Measurements from ENCODE around the gene GNG4. TPM values are rescaled to one million over a fixed set of nuclear protein-coding genes. Genes with fewer than 3 reads are reported as not detected.
"Not testable (repeated sequence)": the region's sequence is repeated elsewhere in the genome, so short reads cannot be mapped to it uniquely, and the experiment has no call there.

GNG4 gene
- total RNA-seq, 3 donors from 2014 or later, result 2.9 to 7.7 (median 4.6) TPM

DNA sequence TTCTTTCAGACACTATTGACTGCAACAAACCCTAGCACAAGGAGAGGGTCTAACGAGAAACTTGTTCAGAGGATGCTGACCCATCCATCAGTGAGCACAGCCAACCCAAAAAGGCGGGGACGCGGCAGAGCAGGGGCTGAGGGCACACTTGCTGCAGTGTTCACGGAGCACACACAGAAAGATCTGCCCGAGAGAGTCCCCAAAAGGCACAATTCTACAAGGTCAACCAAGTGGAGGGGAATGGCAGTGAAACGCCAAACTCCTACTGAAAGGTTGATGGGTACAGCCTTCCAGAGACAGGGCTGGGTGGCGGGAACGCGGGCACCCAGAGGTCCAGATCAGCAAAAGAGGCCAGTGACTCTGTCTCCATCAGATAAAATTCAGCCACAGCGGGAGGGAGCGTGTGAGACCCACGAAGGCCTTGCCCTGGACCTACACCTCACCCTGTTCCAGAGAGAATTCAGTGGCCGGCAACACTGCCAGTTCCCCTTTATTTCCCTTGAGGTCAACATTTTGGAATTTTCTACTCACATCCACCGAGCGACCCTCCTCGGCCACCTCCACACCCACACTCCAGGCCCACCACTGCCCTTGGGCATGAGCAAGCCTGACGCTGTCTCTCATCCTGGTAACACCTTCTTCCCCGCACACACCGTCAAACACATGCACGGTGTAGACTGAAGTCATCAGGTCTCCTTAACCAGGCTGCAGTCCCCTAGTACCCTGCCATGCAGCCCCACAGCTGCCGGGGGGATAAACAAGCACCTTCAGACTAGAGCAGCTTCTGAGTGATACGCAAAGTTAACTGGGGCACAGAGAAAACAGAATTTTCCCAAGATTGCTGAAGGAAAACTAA lies 5.5 kb downstream of the GNG4 start:
- H3K9me3 ChIP-seq, result no peaks in the 10 kb centered on the region
- H3K36me3 ChIP-seq (ENCODE audit: low read depth), result no peaks in the 10 kb centered on the region
- DNase-seq (no peak), ATAC-seq (no peak)
- TF ChIP-seq, protein P1, sequence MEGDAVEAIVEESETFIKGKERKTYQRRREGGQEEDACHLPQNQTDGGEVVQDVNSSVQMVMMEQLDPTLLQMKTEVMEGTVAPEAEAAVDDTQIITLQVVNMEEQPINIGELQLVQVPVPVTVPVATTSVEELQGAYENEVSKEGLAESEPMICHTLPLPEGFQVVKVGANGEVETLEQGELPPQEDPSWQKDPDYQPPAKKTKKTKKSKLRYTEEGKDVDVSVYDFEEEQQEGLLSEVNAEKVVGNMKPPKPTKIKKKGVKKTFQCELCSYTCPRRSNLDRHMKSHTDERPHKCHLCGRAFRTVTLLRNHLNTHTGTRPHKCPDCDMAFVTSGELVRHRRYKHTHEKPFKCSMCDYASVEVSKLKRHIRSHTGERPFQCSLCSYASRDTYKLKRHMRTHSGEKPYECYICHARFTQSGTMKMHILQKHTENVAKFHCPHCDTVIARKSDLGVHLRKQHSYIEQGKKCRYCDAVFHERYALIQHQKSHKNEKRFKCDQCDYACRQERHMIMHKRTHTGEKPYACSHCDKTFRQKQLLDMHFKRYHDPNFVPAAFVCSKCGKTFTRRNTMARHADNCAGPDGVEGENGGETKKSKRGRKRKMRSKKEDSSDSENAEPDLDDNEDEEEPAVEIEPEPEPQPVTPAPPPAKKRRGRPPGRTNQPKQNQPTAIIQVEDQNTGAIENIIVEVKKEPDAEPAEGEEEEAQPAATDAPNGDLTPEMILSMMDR (IDR thresholded peaks at IDR 0.05), result no peak
- peaks cover 6% of the 10 kb centered on the region for H3K4me1 ChIP-seq (ENCODE audit: low read depth)
- intact Hi-C loops (cut with DNase I, micrococcal nuclease), result no loop called here
- H3K4me3 ChIP-seq, result no peak overlapping the region

DNA sequence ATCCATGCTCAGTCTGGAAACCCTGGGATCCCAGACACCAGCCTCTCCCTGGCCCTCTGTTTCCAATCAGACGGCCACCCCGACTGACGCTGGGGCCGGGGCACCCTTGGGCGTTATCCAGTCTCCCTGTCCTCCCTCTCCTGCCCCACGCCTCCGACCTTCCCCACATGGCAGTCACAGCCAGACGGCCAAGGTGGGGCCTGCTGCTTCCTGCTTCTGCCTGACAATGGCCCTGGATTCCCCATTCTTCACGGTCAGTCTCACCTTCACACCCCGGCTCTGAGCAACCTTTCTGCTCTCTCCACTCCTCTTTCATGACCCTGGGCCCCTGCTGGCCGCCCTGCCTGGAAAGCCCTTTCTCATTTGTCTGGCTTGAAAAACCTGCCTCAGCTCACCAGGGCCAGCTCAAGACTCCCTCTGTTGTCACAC lies 6.6 kb downstream of the GNG4 start:
- Histone ChIP-seq H3K36me3 (ENCODE audit: low read depth) (no peaks in the 10 kb centered on the region), H3K9me3 (no peaks in the 10 kb centered on the region), H3K4me3 (no peak overlapping the region), H3K4me1 (ENCODE audit: low read depth) (no peaks in the 10 kb centered on the region)
- TF ChIP-seq, protein P1 (IDR thresholded peaks at IDR 0.05), result no peak
- DNase-seq, result no peak
- peak; percentile 22 for ATAC-seq
- intact Hi-C loops (cut with DNase I, micrococcal nuclease), result no loop called here

DNA sequence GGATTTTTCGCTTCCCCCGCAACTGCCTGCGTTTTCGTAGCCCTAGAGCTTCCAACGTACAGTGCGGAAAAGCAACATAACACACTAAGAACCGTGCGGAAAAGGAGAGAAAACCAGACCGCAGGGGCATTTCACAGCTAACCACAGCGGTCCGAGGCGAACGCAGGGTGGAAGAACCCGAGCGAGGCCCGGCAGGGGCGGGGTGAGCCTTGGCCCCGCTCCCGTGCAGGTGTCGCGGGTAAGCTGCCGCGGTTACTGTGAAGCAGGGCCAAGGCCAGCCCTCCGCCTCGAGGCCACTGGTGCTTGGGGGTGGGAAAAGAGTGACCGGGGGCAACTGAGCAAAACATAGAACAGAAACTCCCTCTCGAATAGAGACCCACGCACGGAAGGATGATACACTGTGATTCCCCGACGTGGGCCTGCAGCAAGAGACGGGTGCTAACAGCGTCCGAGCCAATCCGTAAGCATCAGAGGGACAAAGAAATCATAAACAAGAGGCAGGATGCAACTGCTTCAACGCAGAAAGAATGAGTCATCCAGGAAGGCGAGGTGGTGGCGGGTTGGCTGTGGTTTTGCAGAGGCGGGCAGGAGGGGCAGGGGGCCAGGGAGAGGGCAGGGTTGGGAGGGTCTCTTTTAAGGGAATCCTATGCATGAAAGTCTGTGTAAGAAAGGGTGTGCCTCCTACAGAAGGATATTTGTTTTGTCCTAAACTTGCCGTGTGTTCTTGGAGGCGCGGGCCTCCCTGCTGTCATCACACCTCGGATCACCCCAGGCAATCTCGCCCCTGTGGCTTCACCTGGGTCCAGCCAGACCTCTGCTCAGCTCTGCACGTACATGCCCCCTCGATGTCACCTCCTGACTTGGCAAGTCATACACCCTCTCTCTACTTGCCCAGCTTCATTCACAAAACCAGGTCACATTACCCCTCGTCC lies 7.3 kb downstream of the GNG4 start:
- H3K4me3 ChIP-seq, result no peak overlapping the region
- peak in 2 of 3 donors; percentile 42 to 68 for DNase-seq
- no peaks in the 10 kb centered on the region for H3K4me1 ChIP-seq (ENCODE audit: low read depth)

GRCh38 chr1:235640580-235640979 lies 9.0 kb downstream of the GNG4 start:
- DNase-seq, result no peak
- no peak overlapping the region for H3K4me3 ChIP-seq
- ATAC-seq, result no peak
- no peaks in the 10 kb centered on the region for H3K4me1 ChIP-seq (ENCODE audit: low read depth)
- TF ChIP-seq, protein P1 (IDR thresholded peaks at IDR 0.05), result no peak
- H3K9me3 ChIP-seq, result no peaks in the 10 kb centered on the region
- intact Hi-C loops (cut with DNase I, micrococcal nuclease), result no loop called here
- no peaks in the 10 kb centered on the region for H3K36me3 ChIP-seq (ENCODE audit: low read depth)

More for the DNA sequence above, 7.3 kb downstream of the GNG4 start:
- peak; percentile 74 for ATAC-seq
- no peaks in the 10 kb centered on the region for H3K9me3 ChIP-seq
- intact Hi-C loops (cut with DNase I, micrococcal nuclease), result no loop called here
- no peaks in the 10 kb centered on the region for H3K36me3 ChIP-seq (ENCODE audit: low read depth)
- TF ChIP-seq, protein P1 (IDR thresholded peaks at IDR 0.05), result no peak

DNA sequence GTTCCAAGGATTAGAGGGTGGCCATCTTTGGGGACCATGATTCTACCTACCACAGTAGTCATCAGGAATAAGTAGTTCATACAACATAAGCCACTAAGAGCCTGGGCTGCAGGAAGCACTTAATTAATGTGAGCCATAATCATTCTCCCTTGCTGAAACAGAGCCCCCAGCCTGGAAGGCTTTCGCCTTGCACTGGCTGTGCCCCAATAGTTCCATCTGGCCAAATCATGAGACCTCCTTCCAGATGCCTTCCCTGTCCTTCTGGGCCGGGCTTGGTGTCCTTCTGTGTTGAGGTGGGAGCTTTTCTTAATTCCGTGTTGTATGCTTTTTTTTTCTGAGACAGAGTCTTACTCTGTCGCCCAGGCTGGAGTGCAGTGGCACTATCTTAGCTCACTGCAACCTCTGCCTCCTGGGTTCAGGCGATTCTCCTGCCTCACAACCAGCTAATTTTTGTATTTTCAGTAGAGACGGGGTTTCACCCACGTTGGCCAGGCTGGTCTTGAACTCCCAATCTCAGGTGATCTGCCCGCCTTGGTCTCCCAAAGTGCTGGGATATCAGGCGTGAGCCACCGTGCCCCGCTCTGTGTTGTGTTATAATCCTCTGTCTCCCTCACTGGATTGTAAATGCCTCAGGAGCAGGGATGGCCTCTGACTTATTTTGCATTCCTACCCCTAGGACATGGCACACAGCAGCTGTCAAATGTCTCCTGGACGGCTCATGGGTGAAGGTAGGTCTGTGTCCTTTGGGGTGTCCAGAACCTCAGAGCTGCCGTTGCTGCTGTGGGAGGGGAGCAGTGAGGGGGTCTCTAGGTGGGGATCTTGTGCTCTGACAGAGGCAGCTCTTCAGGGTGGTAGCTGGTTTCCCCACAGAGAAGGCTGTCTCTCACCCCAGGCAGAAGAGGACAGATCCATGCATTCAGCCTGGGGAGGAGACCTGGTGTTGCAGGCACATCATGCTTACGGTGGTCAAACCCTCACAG lies 10.1 kb downstream of the GNG4 start:
- H3K4me1 ChIP-seq (ENCODE audit: low read depth), result no peaks in the 10 kb centered on the region
- no peak overlapping the region for H3K4me3 ChIP-seq
- peak in 1 of 3 donors; percentile 1 for DNase-seq
- intact Hi-C loops (cut with DNase I, micrococcal nuclease), result no loop called here
- H3K36me3 ChIP-seq (ENCODE audit: low read depth), result no peaks in the 10 kb centered on the region
- TF ChIP-seq, protein P1 (IDR thresholded peaks at IDR 0.05), result no peak
- H3K9me3 ChIP-seq, result no peaks in the 10 kb centered on the region
- no peak for ATAC-seq

DNA sequence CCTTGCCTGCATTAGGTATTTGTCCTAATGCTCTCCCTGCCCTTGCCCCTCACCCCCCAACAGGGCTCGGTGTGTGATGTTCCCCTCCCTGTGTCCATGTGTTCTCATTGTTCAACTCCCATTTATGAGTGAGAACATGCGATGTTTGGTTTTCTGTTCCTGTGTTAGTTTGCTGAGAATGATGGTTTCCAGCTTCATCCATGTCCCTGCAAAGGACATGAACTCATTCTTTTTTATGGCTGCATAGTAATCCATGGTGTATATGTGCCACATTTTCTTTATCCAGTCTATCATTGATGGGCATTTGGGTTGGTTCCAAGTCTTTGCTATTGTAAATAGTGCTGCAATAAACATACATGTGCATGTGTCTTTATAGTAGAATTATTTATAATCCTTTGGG lies 11.0 kb downstream of the GNG4 start:
- ATAC-seq; H3K9me3 ChIP-seq; H3K4me3 ChIP-seq; H3K4me1 ChIP-seq (ENCODE audit: low read depth); DNase-seq; H3K36me3 ChIP-seq (ENCODE audit: low read depth); intact Hi-C loops (cut with DNase I, micrococcal nuclease): not testable (repeated sequence)
